ENCODE data around the gene MBD4. TPM values are rescaled to one million over a fixed set of nuclear protein-coding genes. Genes with fewer than 3 reads are reported as not detected.
"Not testable (repeated sequence)": the region's sequence is repeated elsewhere in the genome, so short reads cannot be mapped to it uniquely, and the experiment has no call there.

The MBD4 gene
- total RNA-seq, 1 experiment from 2014 or later = 15.7 TPM

- no peaks in the 10 kb centered on the region for H3K9me2 ChIP-seq (ENCODE audit: insufficient read depth)
- H3K9me3 ChIP-seq (ENCODE audit: control insufficient read depth in 1 of 2, insufficient read depth in 1 of 2, low read depth in 1 of 2, low read length in 2 of 2) = no peaks in the 10 kb centered on the region
- no peak overlapping the region for H3K9ac ChIP-seq (ENCODE audit: low read length)
- no peak overlapping the region for H2AFZ ChIP-seq (ENCODE audit: low read depth, low read length, poor library complexity, severe bottlenecking)
- CTCF ChIA-PET = no interaction called here
- no peaks in the 10 kb centered on the region for H4K20me1 ChIP-seq (ENCODE audit: insufficient read depth)
- peaks cover 2 to 15% of the 10 kb centered on the region in 2 experiments; a peak in 1 of 4 replicates for H3K36me3 ChIP-seq (ENCODE audit: control insufficient read depth in 1 of 2, insufficient read depth in 2 of 2, low read length in 2 of 2)
- DNase-seq (ENCODE audit: low read depth, low spot score) (no peak), ATAC-seq (no peak)
- no peak overlapping the region for H3K27ac ChIP-seq (ENCODE audit: low read depth, low read length)
- RAD21 ChIA-PET (ENCODE audit: low non-redundant PET in 1 of 2, low total read pairs in 2 of 2, uncharacterized antibody in 2 of 2, unreplicated experiment in 2 of 2) = no interaction called here
- H3K79me2 ChIP-seq (ENCODE audit: insufficient read depth, low read length) = no peaks in the 10 kb centered on the region
- peaks cover 21 to 22% of the 10 kb centered on the region in 2 experiments for H3K4me1 ChIP-seq (ENCODE audit: control insufficient read depth in 1 of 2, insufficient read depth in 2 of 2, low read length in 2 of 2)
- BruUV-seq (replicated peaks) = no TSS peak
- no peak overlapping the region for H3K4me2 ChIP-seq (ENCODE audit: low read length)
- no peaks in the 10 kb centered on the region for H3K27me3 ChIP-seq (ENCODE audit: insufficient read depth, low read length)
- H3K4me3 ChIP-seq (replicated peaks in 1 of 2; ENCODE audit: low read depth in 1 of 2, low read length in 2 of 2) = no peak overlapping the region
- no peak for TF ChIP-seq ATF3 (IDR thresholded peaks at IDR 0.05)
- no peak for TF ChIP-seq ELF1 (IDR thresholded peaks at IDR 0.05; ENCODE audit: borderline replicate concordance, low read depth)
- TF ChIP-seq RAD21 (IDR thresholded peaks at IDR 0.05; ENCODE audit: low read depth) = no peak
- TF ChIP-seq JUND (IDR thresholded peaks at IDR 0.05) = no peak
- no peak for TF ChIP-seq TCF7L2 (IDR thresholded peaks at IDR 0.05; ENCODE audit: borderline replicate concordance, extremely low read depth, insufficient read depth, insufficient read length)
- no peak for TF ChIP-seq SRF (IDR thresholded peaks at IDR 0.05; ENCODE audit: low read depth)
- intact Hi-C loops (cut with micrococcal nuclease) = loop anchor here (5.0 kb wide), 2 partner anchors 243 to 548 kb away; no protein-coding TSS in a partner anchor
- POLR2A ChIA-PET = no interaction called here
Observed at GRCh38 chr3:129384594-129385323, 55.0 kb downstream of the MBD4 start.

DNA sequence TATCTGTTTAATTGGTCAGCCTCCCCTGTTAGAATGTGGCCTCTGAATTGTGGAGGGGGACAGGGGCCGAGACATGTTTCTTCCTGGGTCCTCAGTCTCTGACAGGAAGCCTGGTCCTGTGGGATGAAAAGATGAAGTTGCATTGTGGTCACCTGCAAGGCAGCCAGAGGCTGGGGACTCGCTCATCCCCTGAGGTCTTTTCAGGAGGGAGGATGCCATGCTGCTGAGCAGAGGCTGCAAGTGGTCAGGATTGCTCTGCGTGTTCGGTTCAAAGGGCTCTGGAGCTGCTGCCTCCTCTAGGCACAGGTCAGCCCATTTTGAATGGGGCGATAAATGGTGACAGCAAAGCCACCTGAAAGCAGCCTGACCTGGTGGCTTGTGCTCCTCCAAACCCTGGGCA, 55.6 kb downstream of the MBD4 start:
- H3K9ac ChIP-seq (ENCODE audit: low read length); POLR2A ChIA-PET; H2AFZ ChIP-seq (ENCODE audit: low read depth, low read length, poor library complexity, severe bottlenecking); H3K4me3 ChIP-seq (replicated peaks in 1 of 2; ENCODE audit: low read depth in 1 of 2, low read length in 2 of 2); ATAC-seq; H3K4me2 ChIP-seq (ENCODE audit: low read length); BruUV-seq (replicated peaks); H4K20me1 ChIP-seq (ENCODE audit: insufficient read depth); H3K27ac ChIP-seq (ENCODE audit: low read depth, low read length); H3K79me2 ChIP-seq (ENCODE audit: insufficient read depth, low read length); DNase-seq (ENCODE audit: low read depth, low spot score); H3K27me3 ChIP-seq (ENCODE audit: insufficient read depth, low read length); H3K9me2 ChIP-seq (ENCODE audit: insufficient read depth); H3K9me3 ChIP-seq (ENCODE audit: control insufficient read depth in 1 of 2, insufficient read depth in 1 of 2, low read depth in 1 of 2, low read length in 2 of 2): not testable (repeated sequence)
- peaks cover 2 to 10% of the 10 kb centered on the region in 2 experiments; a peak in 1 of 4 replicates for H3K36me3 ChIP-seq (ENCODE audit: control insufficient read depth in 1 of 2, insufficient read depth in 2 of 2, low read length in 2 of 2)
- ChIA-PET RAD21 (ENCODE audit: low non-redundant PET in 1 of 2, low total read pairs in 2 of 2, uncharacterized antibody in 2 of 2, unreplicated experiment in 2 of 2) (interaction anchor here (1.1 to 1.2 kb wide), 3 partner anchors 56 to 106 kb away, joined by 3 to 8 read pairs (median 7); no protein-coding TSS in a partner anchor), CTCF (interaction anchor here (0.8 to 1.3 kb wide), 4 partner anchors 10 to 448 kb away, joined by 3 to 4 read pairs (median 4); no protein-coding TSS in a partner anchor)
- peaks cover 14 to 15% of the 10 kb centered on the region in 2 experiments for H3K4me1 ChIP-seq (ENCODE audit: control insufficient read depth in 1 of 2, insufficient read depth in 2 of 2, low read length in 2 of 2)
- intact Hi-C loops (cut with micrococcal nuclease) = loop anchor here (5.0 kb wide), 2 partner anchors 243 to 548 kb away; no protein-coding TSS in a partner anchor

Data from HCT116 (cell line).